ENCODE results near the gene ADAM19.
A peak's percentile ranks its signal among the peaks of the same experiment; 100 is the strongest.
"Not testable (repeated sequence)": the region's sequence is repeated elsewhere in the genome, so short reads cannot be mapped to it uniquely, and the experiment has no call there.

ADAM19 gene

GRCh38 chr5:157459715-157460599, 115.6 kb downstream of the ADAM19 start, which contains the start of gene NIPAL4:
Gene NIPAL4 (plus strand): TSS chr5:157460213. CDS start chr5:157460321, 108 bp downstream.
- DNase-seq, result peak; percentile 33

- DNase-seq, result no peak
Measured at GRCh38 chr5:157458835-157459234, 116.7 kb downstream of the ADAM19 start.

- no peak for DNase-seq
Measured at GRCh38 chr5:157457391-157457790, 118.2 kb downstream of the ADAM19 start.

DNA sequence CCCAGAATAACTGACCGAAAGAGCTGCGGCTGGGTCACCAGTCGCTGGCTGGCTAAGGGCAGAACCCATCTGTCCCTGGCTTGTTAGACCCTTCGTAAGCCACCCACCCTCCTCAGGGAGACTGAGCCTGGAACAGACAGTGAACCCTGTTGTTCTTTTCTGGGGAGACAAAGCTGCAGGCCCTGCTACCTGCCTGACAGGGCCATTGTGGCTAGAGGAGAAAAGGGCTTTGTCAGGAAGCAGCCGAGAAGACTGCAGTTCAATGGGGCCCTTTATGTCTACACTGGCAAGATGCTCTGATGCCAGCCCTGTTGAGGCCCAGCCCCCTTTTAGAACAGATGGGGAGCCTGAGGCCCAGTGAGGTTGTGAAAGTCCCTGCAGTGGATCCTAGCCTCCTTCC, 119.3 kb downstream of the ADAM19 start:
- no peak for DNase-seq

GRCh38 chr5:157455057-157455456, 120.5 kb downstream of the ADAM19 start:
- no peak for DNase-seq

DNA sequence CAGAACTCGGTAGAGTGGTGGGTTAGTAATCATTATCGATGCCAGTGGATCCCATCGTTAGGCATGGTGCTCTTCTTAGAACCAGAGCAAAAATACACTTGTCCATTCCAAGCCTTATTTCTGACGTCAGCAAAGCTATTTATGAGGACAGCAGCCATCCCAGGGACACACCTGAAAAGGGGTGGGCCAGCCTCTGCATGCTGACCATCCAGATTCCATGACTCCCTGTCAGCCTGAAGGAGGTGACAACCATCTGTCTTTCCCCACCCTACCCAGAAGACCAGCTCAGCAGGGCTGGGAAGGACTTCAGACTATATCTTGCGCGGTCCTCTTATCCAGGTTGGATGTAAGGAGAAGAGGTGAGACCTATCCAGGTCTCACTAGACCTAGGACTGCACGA, 121.3 kb downstream of the ADAM19 start:
- no peak for DNase-seq

DNA sequence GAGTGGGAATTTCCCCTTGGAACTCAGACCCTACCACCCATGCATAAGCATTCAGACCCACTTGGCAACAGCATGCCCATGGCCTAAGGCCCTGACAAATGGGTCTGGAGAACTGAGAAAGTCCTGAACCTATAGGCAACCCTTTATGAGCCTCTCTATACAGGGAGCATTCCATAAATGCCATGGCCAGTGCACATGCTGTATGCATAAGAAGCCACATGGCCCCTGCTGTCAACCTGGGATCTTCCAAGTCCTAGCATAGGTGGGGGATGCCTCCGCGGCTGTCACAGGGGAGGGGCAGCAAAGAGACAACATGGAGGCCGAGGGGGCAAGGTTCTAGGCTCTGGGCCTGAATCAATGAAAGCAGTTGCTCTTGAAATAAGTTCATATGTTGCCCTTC, 123.8 kb downstream of the ADAM19 start:
- no peak for DNase-seq

DNA sequence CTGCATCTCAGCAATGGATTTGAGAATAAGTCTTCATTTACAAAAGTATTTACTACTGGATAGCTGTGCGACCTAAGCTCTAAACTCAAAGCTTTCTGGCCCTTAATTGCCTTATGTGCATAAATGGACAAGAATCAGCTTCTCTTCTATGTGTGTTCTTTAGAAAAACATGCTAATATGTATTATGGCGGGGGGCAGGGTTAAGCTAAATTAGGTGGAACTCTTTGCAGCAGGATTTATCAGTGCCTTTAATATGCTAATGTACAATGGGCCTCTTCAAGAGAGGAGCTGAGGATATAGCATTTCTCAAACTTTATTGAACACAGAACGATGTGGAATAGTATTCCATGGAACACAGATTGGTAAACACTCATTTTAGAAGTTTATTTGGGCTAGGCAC, 125.6 kb downstream of the ADAM19 start:
- DNase-seq, result no peak

GRCh38 chr5:157449011-157449723, 126.4 kb downstream of the ADAM19 start:
- DNase-seq, result no peak

DNA sequence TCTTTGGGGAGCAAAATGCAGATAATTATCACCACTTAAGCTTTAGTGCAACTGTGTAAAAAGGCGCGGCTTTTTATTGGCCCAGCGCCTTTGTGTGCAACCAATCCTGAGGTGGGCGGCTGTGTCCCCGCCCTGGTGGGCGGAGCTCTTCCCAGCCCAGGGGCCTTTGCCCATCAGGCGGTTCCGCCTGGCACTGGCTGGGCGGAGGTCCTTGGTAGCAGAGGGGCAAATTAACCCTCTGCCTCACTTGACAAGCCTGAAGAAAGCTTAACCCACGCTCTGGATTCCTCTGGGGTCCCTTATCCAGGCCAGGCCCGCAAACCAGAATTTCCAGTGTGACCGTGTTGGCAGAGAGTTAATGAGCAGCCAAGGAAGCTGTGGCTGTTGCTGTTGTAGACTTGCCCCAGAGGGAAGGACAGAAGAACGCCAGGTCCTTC, 128.4 kb downstream of the ADAM19 start:
- DNase-seq, result no peak

- no peak for DNase-seq
Measured at GRCh38 chr5:157446412-157446935, 129.1 kb downstream of the ADAM19 start.

DNA sequence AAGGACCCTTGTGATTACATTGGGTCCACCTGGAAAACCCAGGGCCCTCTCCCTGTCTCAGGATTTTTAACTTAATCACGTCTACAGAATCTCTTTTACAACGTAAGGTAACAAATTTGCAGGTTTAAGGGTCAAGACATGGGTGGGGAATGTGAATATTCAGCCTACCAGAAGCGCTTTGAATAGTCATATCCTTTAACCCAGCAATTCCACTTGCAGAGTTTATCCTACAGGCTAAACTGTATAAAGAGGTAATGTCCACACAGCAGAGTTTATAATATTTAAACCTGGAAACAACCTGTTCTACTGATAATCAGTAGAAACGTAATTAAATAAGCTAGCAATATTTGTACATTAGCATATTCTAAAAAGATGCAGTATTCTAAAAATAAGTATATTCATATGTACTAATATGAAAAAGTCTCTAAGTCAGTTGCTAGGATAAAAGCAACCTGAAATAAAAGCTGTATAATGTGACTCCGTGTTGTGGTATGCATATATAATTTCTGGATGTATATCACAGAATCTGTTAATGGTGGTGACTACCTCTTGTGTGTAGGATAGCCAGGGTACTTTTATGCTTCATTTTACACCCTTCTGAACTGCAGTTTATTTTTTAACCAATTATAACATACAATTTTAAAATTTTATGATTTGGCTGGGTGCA, 129.7 kb downstream of the ADAM19 start:
- DNase-seq, result no peak

DNA sequence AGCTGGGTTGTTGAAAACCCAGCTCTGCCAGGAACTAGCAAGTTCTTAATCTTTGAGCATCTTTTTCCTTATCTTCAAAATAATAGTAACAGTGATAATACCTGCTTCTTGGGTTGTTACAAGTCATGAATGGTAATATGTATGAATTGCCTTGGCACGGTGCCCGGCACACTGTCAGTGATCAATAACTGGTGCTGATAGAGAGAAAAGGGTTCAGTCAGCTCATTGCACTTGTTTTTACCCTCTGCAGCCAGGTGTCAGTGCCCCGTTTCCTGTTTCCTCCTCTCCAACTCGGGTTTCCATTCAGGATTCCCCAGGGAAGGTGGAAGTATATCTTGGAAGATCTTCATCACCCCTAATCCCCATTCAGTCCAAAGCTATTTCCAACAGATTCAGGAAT, 131.4 kb downstream of the ADAM19 start:
- no peak for DNase-seq

- DNase-seq, result no peak
Measured at GRCh38 chr5:157443041-157443549, 132.5 kb downstream of the ADAM19 start.

DNA sequence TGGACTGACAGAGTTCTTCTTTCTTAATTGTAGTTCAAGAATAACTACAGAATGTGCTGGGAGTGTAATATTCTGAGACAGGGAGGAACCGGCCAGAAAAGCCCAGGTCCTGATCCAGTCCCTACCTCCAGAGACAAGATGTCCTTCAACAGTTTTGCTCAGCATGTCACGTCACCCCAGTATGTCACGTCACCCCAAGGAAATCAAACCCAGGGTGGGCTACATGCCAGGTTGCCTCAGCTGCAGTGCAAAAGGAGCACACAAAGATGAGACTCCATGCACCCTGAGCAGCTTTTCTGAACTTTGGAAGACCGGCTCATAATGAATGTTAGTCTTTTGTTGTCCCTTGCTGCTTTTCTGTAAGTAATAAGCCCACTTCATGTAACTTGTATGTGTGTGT, 141.5 kb downstream of the ADAM19 start:
- no peak for DNase-seq

DNA sequence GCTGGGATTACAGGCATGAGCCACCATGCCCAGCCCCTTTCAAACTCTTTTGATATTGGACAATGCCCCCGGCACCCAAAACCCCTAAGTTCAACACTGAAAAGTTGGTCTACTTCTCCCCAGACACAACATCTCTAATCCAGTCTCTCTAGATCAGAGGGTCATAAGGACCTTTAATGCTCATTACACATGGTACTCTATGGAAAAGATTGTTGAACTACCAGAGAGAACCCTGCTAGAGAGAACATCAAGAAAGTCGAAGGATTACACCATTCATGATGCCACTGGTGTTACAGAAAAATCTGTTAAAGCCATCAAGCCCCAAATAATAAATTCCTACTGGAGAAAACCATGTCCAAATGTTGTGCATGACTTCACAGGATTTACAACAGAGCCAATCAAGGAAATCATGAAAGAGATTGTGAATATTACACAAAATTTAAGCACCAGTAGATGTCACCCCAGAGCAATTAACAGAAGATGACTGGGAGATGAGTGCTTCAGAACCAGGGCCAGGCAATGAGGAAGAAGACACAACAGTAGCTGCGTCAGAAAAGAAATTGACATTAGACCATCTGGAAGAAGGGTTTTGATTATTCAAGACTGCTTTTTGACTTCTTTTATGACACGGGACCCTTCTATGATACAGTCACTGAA, 143.9 kb downstream of the ADAM19 start:
- DNase-seq, result peak; percentile 38

GRCh38 chr5:157429920-157430319, 145.7 kb downstream of the ADAM19 start:
- DNase-seq, result not testable (repeated sequence)
